DOHH2 (cell line): Measurements from ENCODE around the gene SCN4B.

ENCODE experiments used
- H3F3A ChIP-seq: fragments of 200-600 bp; sonication (generic), shearing (Covaris generic); 2 replicates; pipeline ENCODE4 v1.6.0; 2016; ENCODE audit warnings: antibody characterized with exemption, mild to moderate bottlenecking; ENCODE audit not compliant: control insufficient read depth, insufficient read depth
- H3K27ac ChIP-seq: fragments of 200-600 bp; sonication (generic); 2 replicates; pipeline ENCODE4 v1.5.1; 2014; ENCODE audit warnings: low read depth, mild to moderate bottlenecking, low read length, moderate library complexity
- H3K27me3 ChIP-seq: fragments of 200-600 bp; sonication (generic); 2 replicates; pipeline ENCODE4 v1.6.1; 2014; ENCODE audit warnings: mild to moderate bottlenecking, low read length, mixed read lengths; ENCODE audit not compliant: control insufficient read depth
- H3K36me3 ChIP-seq: fragments of 200-600 bp; sonication (generic); 2 replicates; pipeline ENCODE4 v1.6.1; 2014; ENCODE audit warnings: mild to moderate bottlenecking, low read length, moderate library complexity, mixed read lengths; ENCODE audit not compliant: control insufficient read depth
- H3K4me1 ChIP-seq: fragments of 200-600 bp; sonication (generic); 2 replicates; pipeline ENCODE4 v1.6.1; 2014; ENCODE audit warnings: mild to moderate bottlenecking, low read length, mixed read lengths; ENCODE audit not compliant: control insufficient read depth
- H3K4me2 ChIP-seq: fragments of 200-600 bp; sonication (generic); 2 replicates; pipeline ENCODE4 v1.6.0; 2014; ENCODE audit warnings: mild to moderate bottlenecking, low read length, moderate library complexity
- H3K4me3 ChIP-seq: fragments of 200-600 bp; sonication (generic); 2 replicates; pipeline ENCODE4 v1.5.1; 2014; ENCODE audit warnings: mild to moderate bottlenecking, low read length, mixed read lengths
- H3K79me2 ChIP-seq: fragments of 200-600 bp; sonication (generic); 2 replicates; pipeline ENCODE4 v1.6.1; 2014; ENCODE audit warnings: mild to moderate bottlenecking, low read length, mixed read lengths; ENCODE audit not compliant: control insufficient read depth
- H3K9me2 ChIP-seq: fragments of 200-600 bp; sonication (generic); replicated peaks from 2 replicates; pipeline ENCODE4 v1.6.1; 2014; ENCODE audit warnings: mild to moderate bottlenecking, low read length, mixed read lengths; ENCODE audit not compliant: control insufficient read depth
- H3K9me3 ChIP-seq: fragments of 200-600 bp; sonication (generic); 2 replicates; pipeline ENCODE4 v1.6.1; 2014; ENCODE audit warnings: antibody characterized with exemption, low read length, mixed read lengths; ENCODE audit not compliant: control insufficient read depth, insufficient read depth
- H4K20me1 ChIP-seq: fragments of 200-600 bp; sonication (generic); 2 replicates; pipeline ENCODE4 v1.6.0; 2014; ENCODE audit warnings: low read depth, mild to moderate bottlenecking, antibody characterized with exemption, low read length, moderate library complexity; ENCODE audit not compliant: control insufficient read depth, insufficient read depth
- CTCF ChIP-seq: fragments of 200-600 bp; sonication (generic); IDR thresholded peaks from one replicate; pipeline ENCODE4 v1.5.1; 2014; ENCODE audit warnings: antibody characterized with exemption, mild to moderate bottlenecking, low read depth, low read length; ENCODE audit not compliant: poor library complexity, severe bottlenecking
- EZH2phosphoT487 ChIP-seq: fragments of 200-600 bp; sonication (generic); IDR thresholded peaks from 2 replicates; pipeline ENCODE4 v1.6.1; 2017; ENCODE audit warnings: borderline replicate concordance, mild to moderate bottlenecking, antibody characterized with exemption, low read length, moderate library complexity, mixed read lengths

SCN4B gene

GRCh38 chr11:118128721-118129470, 23.7 kb downstream of the SCN4B start:
- H3K27ac ChIP-seq, result no peak overlapping the region

GRCh38 chr11:118128310-118128709, 24.3 kb downstream of the SCN4B start:
- Histone ChIP-seq H3K9me2 (no peaks in the 10 kb centered on the region), H3K79me2 (no peaks in the 10 kb centered on the region), H3F3A (no peaks in the 10 kb centered on the region), H4K20me1 (no peaks in the 10 kb centered on the region), H3K27me3 (peaks cover 15% of the 10 kb centered on the region; the same call in 1 of the 2 replicates), H3K27ac (no peak overlapping the region), H3K4me3 (no peak overlapping the region), H3K9me3 (no peaks in the 10 kb centered on the region), H3K36me3 (no peaks in the 10 kb centered on the region), H3K4me2 (no peak overlapping the region), H3K4me1 (peaks cover 6% of the 10 kb centered on the region)
- TF ChIP-seq CTCF (no peak), EZH2phosphoT487 (no peak)

More at GRCh38 chr11:118128721-118129470, 23.7 kb downstream of the SCN4B start:
- peaks cover 6% of the 10 kb centered on the region for H3K4me1 ChIP-seq
- H3K4me3 ChIP-seq, result no peak overlapping the region
- no peaks in the 10 kb centered on the region for H4K20me1 ChIP-seq
- no peak overlapping the region for H3K4me2 ChIP-seq
- no peaks in the 10 kb centered on the region for H3F3A ChIP-seq
- no peak for TF ChIP-seq CTCF
- TF ChIP-seq EZH2phosphoT487, result no peak
- H3K79me2 ChIP-seq, result no peaks in the 10 kb centered on the region
- no peaks in the 10 kb centered on the region for H3K36me3 ChIP-seq
- H3K9me3 ChIP-seq, result no peaks in the 10 kb centered on the region
- no peaks in the 10 kb centered on the region for H3K9me2 ChIP-seq
- peaks cover 15% of the 10 kb centered on the region; the same call in 1 of the 2 replicates for H3K27me3 ChIP-seq

GRCh38 chr11:118126082-118126838, 26.4 kb downstream of the SCN4B start:
- peaks cover 15% of the 10 kb centered on the region; the same call in 1 of the 2 replicates for H3K27me3 ChIP-seq
- TF ChIP-seq EZH2phosphoT487 (no peak), CTCF (no peak)
- H3K4me1 ChIP-seq, result peaks cover 6% of the 10 kb centered on the region
- H4K20me1 ChIP-seq, result no peaks in the 10 kb centered on the region
- peak overlapping the region; percentile 34 for H3K4me2 ChIP-seq
- no peaks in the 10 kb centered on the region for H3K9me2 ChIP-seq
- no peaks in the 10 kb centered on the region for H3K79me2 ChIP-seq
- no peaks in the 10 kb centered on the region for H3F3A ChIP-seq
- no peaks in the 10 kb centered on the region for H3K36me3 ChIP-seq
- no peaks in the 10 kb centered on the region for H3K9me3 ChIP-seq
- peak overlapping the region; percentile 21; the same call in 1 of the 2 replicates for H3K4me3 ChIP-seq
- H3K27ac ChIP-seq, result no peak overlapping the region
